Activated naive CD8-positive, alpha-beta T cell treated with anti-CD3 and anti-CD28 coated beads for 36 hours (primary cell): Measurements from ENCODE around the gene DTNBP1. TPM values are rescaled to one million over a fixed set of nuclear protein-coding genes. Genes with fewer than 3 reads are reported as not detected.
A peak's percentile ranks its signal among the peaks of the same experiment; 100 is the strongest.

Source experiments
- DNase-seq: peaks from one replicate; pipeline ENCODE4 v3.0.0; 2021
- H3K27ac Mint-ChIP-seq: one replicate; pipeline ENCODE4 v1.8.0; 2022; ENCODE audit warnings: mild to moderate bottlenecking, moderate library complexity, mixed read lengths
- H3K27me3 Mint-ChIP-seq: one replicate; pipeline ENCODE4 v1.8.0; 2022; ENCODE audit warnings: mild to moderate bottlenecking, mixed read lengths
- H3K36me3 Mint-ChIP-seq: one replicate; pipeline ENCODE4 v1.8.0; 2021; ENCODE audit warnings: mild to moderate bottlenecking, mixed read lengths
- H3K4me1 Mint-ChIP-seq: one replicate; pipeline ENCODE4 v1.8.0; 2021; ENCODE audit warnings: mixed read lengths
- H3K4me3 Mint-ChIP-seq: one replicate; pipeline ENCODE4 v1.8.0; 2022; ENCODE audit warnings: mild to moderate bottlenecking, moderate library complexity, mixed read lengths
- H3K9me3 Mint-ChIP-seq: one replicate; pipeline ENCODE4 v1.8.0; 2022; ENCODE audit warnings: mixed read lengths
- total RNA-seq, 2 experiments: library from RNA; stranded (reverse); gene quantifications; one replicate each; pipeline ENCODE4 v1.2.3, GENCODE V29; 2021

The DTNBP1 gene
- total RNA-seq, 2 experiments from 2014 or later: 19.0 to 19.1 TPM

DNA sequence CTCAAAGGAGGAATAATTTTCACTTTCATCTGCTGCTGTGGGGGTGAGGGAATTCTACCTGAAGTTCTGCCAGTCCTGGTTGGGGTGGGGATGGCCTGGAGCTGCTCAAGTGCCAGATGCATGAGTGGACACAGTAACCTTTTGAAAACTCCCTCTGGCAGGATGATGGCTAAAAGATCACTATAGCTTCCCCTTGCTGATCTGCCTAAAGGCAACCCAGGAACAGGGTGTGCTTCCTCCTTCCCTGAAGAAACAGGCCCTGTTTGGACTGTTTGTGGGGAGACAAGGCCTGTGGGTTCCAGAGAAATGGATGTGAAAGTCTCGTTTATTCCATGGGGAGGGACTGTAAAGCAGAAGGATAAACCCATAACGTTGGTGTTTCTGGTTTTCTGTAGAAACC is 176.9 kb downstream of the DTNBP1 start:
- Mint-ChIP-seq H3K4me1 (peaks cover 37% of the 10 kb centered on the region), H3K27ac (no peak overlapping the region), H3K4me3 (no peak overlapping the region)

DNA sequence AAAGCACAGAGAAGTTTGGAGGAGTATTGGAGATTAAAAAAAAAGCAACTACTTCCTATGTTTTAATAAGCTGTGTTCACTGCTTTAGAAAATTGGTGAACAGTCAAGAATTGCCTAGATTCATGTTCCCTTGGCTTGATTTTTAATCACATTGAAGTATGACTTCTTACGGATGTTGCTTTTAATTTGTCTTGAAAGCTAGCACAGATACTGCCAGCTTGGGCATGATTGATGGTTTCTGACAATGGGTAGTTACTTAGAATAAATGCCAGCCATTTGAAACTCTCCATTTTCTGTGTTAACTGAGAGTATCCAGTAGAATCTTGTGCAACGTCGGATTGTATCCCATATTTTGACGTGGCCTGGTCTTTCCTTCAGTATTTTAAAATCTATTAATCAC is 178.0 kb downstream of the DTNBP1 start:
- no peaks in the 10 kb centered on the region for H3K27me3 Mint-ChIP-seq

More for the DNA sequence above, 176.9 kb downstream of the DTNBP1 start:
- Mint-ChIP-seq H3K27me3 (no peaks in the 10 kb centered on the region), H3K9me3 (no peaks in the 10 kb centered on the region), H3K36me3 (peaks cover 20% of the 10 kb centered on the region)
- no peak for DNase-seq

DNA sequence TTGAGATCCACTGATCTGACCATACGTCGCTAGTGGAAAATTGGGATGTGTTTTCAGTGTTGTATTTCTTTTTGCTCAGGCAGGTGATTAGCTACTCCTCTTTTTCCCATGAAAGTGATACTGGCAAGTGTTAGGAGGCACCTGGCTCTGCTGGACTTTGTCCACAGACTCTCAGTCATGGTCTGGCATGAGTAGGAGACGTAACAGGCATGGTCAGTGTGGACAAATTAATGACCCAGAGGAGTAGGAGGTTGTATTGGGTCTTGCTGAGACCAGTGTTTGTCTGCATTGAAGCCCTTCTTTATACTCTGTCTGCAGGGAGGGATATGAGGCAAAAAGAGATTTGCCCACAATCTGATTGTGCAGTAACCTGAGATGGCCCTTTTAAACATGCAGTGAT is 178.7 kb downstream of the DTNBP1 start:
- DNase-seq: no peak
- Mint-ChIP-seq H3K9me3 (no peaks in the 10 kb centered on the region), H3K27ac (no peak overlapping the region), H3K36me3 (peaks cover 20% of the 10 kb centered on the region), H3K4me1 (peaks cover 37% of the 10 kb centered on the region), H3K27me3 (no peaks in the 10 kb centered on the region), H3K4me3 (no peak overlapping the region)

More for the DNA sequence above, 178.0 kb downstream of the DTNBP1 start:
- Mint-ChIP-seq H3K27ac (no peak overlapping the region), H3K36me3 (peaks cover 20% of the 10 kb centered on the region), H3K4me1 (peaks cover 37% of the 10 kb centered on the region), H3K9me3 (no peaks in the 10 kb centered on the region), H3K4me3 (no peak overlapping the region)
- no peak for DNase-seq

DNA sequence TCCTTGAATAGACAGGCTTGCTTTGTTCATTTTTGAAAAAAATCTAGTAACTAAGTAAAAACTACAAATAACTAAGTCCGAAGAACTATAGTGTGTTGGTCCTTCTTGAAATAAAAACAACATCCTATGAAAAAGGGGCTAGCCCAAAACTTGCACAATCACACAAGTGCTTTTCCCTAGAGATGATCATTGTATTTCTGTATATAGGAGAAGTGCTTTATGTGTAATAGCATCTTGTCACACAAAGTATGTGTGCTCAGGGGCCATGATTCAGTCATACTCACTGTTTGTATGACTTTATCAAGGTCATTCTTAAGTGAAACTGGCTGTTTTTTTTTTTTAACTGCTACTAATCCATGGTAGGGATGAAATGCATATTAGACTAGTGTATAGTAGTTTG is 179.8 kb downstream of the DTNBP1 start:
- H3K36me3 Mint-ChIP-seq: peaks cover 16% of the 10 kb centered on the region
- no peaks in the 10 kb centered on the region for H3K9me3 Mint-ChIP-seq
- H3K4me3 Mint-ChIP-seq: no peak overlapping the region
- H3K4me1 Mint-ChIP-seq: peaks cover 34% of the 10 kb centered on the region
- no peak for DNase-seq
- no peaks in the 10 kb centered on the region for H3K27me3 Mint-ChIP-seq
- no peak overlapping the region for H3K27ac Mint-ChIP-seq

DNA sequence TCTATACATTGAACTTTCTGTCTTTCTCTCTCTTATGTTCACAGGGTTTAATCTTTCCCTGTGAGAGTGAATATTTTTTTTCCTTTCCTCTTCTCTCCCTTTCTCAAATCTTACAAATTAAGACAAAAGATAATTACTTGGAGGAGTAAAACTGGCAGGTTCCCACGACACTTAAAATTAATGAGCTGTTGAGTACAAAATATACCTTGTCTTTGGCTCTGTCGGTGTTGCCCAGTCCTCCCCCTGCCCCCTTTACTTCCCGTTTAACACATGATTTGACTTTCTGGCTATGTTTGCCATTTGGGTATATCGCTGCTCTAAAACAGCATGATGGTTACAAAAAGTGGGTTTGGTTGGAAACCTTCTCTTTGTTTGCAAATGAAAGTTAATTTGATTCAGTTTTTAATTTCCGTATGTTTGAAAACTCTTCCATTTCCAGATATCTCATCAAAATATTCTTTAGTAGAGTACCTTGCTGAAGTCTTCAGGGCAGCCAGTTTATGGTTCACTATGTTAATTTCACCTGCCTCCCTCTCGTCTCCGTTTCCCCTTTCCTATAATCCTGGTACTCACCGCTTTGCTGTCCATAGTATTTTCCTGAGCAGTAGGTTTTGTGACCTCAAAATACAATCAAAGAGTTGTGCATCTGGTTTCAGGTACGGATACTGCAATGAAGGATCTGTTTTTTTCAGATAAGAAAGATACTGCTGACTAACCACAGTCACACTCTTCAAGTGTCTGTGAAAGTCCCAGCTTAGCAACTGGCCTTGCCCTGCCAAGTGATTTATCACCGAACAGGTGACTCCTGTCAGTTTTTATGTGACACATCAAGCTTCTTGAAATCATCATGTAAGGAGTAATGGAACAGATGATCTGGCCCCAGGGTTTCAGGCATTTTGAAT is 181.2 kb downstream of the DTNBP1 start:
- H3K9me3 Mint-ChIP-seq: no peaks in the 10 kb centered on the region
- H3K27me3 Mint-ChIP-seq: no peaks in the 10 kb centered on the region
- peak overlapping the region; percentile 8 for H3K4me3 Mint-ChIP-seq
- H3K27ac Mint-ChIP-seq: peak overlapping the region; percentile 80
- DNase-seq: peak; percentile 32
- peaks cover 36% of the 10 kb centered on the region for H3K4me1 Mint-ChIP-seq
- H3K36me3 Mint-ChIP-seq: peaks cover 17% of the 10 kb centered on the region

DNA sequence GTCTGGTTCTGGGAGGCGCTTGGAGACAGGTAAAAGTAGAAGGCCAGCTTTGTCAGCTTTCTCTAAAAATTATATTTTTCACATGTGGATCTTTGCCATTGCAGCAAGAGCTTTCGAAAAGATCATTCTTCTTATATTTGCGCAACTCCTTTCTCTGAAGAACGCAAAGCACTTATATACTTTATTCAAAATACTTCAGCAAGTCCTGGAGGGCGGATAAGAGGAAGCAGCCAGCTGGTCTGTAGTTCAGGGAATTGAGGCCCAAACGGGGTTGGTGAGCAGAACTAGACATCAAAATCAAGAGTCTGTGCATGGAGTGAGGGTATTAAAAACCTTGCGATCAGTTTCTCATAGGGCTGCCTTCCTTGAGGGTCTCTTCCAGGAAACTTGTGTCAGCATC is 182.3 kb downstream of the DTNBP1 start:
- H3K27ac Mint-ChIP-seq: no peak overlapping the region
- no peak overlapping the region for H3K4me3 Mint-ChIP-seq
- peaks cover 39% of the 10 kb centered on the region for H3K4me1 Mint-ChIP-seq
- DNase-seq: no peak
- H3K9me3 Mint-ChIP-seq: no peaks in the 10 kb centered on the region
- peaks cover 20% of the 10 kb centered on the region for H3K36me3 Mint-ChIP-seq
- H3K27me3 Mint-ChIP-seq: no peaks in the 10 kb centered on the region

DNA sequence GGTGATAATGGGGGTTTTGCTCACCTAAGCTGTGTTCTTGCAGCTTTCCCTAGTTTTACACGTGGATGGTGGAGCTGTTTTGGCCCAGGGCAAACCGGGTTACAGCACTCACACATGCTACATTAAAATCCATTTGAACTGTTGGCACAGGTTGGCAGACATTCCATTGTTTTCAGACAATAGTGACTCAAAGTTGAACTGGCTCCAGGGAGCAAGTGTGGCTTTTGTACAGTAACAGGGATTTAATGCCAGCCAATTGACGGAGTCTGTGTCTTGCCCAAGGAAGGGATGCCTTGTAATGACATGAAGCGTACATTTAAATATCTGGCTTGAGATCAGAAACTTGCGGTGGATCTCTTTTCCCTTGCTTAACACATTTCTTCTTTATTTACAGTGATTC is 183.1 kb downstream of the DTNBP1 start:
- H3K4me3 Mint-ChIP-seq: no peak overlapping the region
- no peak for DNase-seq
- H3K27me3 Mint-ChIP-seq: no peaks in the 10 kb centered on the region
- H3K36me3 Mint-ChIP-seq: peaks cover 26% of the 10 kb centered on the region
- H3K4me1 Mint-ChIP-seq: peaks cover 46% of the 10 kb centered on the region
- H3K27ac Mint-ChIP-seq: no peak overlapping the region
- H3K9me3 Mint-ChIP-seq: no peaks in the 10 kb centered on the region

DNA sequence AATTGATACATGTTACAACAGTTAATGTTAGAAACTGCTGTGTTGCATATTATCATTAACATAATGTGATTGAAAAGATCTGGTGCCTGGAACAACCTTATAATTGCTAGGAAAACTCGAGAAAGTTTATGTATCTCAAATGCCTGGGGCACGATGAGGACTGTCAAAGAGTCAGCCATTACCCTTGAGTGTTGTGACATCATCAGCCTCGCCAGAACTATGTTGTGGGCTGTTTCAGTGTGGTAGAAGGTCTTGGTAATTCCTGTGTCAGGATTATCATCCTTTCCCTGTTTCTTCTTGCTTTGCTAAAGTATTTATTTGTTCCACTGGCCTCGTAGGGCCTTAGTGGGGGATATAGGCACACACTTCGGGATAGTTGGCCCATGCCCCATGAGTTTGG is 185.1 kb downstream of the DTNBP1 start:
- DNase-seq: no peak
- Mint-ChIP-seq H3K27me3 (no peaks in the 10 kb centered on the region), H3K9me3 (no peaks in the 10 kb centered on the region), H3K27ac (no peak overlapping the region), H3K4me3 (no peak overlapping the region), H3K4me1 (peaks cover 42% of the 10 kb centered on the region), H3K36me3 (peaks cover 27% of the 10 kb centered on the region)

DNA sequence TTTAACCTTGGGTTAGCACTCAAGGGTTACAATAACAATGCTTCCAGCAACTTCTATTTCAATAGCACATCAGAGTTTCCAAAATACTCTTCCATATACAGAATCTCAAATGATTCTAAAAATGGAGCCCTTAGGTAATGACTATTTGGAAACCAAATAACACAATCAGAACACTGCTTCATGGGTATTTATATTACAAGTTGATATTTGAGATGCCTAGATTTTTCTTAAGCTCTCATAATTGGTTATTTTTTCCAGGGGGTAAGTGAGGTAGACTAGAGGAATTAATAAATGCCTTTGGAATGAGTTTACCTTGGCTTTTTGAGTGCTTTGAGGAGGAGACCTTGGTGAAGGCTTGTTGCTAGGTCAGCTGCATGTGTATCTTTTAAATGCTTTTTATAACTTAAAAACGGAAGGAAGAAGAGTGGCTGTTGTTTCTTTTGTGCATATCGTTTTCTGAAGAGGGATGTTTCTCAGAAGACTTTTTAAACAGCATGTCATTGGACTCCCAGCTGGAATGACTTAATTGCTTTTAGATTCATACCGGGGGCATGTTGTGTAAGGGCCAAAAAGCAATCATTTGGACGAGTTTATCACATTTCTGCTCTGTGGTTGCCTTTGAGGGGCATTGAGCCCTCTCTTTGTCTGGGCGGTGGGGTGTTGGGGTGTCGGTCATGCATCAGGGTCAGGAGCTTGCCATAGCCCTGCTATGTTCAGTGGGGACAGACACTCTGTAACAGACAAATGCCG is 186.0 kb downstream of the DTNBP1 start:
- H3K27ac Mint-ChIP-seq: no peak overlapping the region
- peaks cover 30% of the 10 kb centered on the region for H3K36me3 Mint-ChIP-seq
- no peak for DNase-seq
- H3K9me3 Mint-ChIP-seq: no peaks in the 10 kb centered on the region
- no peak overlapping the region for H3K4me3 Mint-ChIP-seq
- H3K4me1 Mint-ChIP-seq: peaks cover 40% of the 10 kb centered on the region
- no peaks in the 10 kb centered on the region for H3K27me3 Mint-ChIP-seq

DNA sequence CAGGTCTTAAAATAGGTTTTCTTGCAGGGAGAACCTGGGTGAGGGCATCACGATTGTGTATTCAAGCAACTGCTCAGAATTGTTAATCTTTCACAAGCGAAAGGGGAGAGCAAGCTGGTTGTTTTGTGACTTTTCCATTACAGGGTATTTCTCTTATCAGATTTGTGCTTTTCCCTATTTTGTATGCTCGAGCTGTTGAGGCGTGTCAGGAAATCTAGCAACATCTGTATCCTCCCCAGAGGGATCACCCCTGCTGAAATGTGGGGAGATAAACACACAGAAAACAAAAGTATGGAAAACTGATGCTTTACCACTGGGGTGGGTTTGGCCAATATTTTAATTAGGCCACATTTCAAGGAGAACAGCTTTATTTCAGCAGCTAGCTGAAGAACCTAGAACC is 187.0 kb downstream of the DTNBP1 start:
- Mint-ChIP-seq H3K27ac (no peak overlapping the region), H3K36me3 (peaks cover 26% of the 10 kb centered on the region), H3K9me3 (no peaks in the 10 kb centered on the region), H3K4me1 (peaks cover 31% of the 10 kb centered on the region), H3K27me3 (no peaks in the 10 kb centered on the region), H3K4me3 (no peak overlapping the region)
- no peak for DNase-seq

DNA sequence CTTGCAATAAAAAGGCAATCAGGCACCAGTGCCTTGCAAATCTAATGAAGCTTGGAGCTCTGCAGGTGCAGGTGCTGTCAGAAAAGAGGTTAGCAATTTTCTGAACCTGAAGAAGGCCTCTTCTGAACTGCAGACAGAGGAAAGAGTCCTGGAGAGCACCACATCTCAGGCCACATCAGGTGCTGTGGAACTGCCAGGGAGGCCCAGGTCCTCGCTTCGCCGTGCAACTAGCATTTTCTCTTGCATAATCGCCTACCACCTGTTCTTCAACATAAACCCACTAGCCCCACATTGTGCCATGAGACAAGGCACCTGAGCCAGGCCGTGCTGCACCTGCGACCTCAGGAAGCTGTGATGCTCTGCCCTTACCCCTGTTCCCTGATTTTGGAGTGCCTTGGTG is 187.6 kb downstream of the DTNBP1 start:
- Mint-ChIP-seq H3K9me3 (no peaks in the 10 kb centered on the region), H3K27ac (no peak overlapping the region), H3K4me1 (peaks cover 26% of the 10 kb centered on the region), H3K4me3 (no peak overlapping the region), H3K36me3 (peaks cover 26% of the 10 kb centered on the region), H3K27me3 (no peaks in the 10 kb centered on the region)
- DNase-seq: no peak

DNA sequence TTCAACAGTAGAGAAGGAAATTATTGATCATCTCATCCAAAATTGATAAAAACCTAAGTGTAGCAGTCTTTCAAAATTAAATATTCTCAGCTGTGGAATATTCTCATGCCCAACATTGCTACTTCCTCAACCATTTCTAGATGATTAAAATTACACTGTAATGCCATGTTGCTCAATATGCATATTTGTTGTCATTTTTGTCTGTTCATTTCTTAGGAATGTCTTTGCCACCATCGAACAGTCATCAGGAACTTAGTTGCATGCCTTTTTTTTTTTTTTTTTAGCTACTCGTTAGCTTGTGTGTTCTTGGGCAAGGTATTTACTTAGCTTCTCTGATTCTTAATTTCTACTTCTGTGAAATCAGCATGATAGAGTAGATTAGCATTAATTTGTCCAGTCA is 188.6 kb downstream of the DTNBP1 start:
- Mint-ChIP-seq H3K4me3 (no peak overlapping the region), H3K27me3 (no peaks in the 10 kb centered on the region), H3K9me3 (no peaks in the 10 kb centered on the region), H3K27ac (no peak overlapping the region), H3K36me3 (peaks cover 26% of the 10 kb centered on the region), H3K4me1 (peaks cover 18% of the 10 kb centered on the region)
- DNase-seq: no peak

DNA sequence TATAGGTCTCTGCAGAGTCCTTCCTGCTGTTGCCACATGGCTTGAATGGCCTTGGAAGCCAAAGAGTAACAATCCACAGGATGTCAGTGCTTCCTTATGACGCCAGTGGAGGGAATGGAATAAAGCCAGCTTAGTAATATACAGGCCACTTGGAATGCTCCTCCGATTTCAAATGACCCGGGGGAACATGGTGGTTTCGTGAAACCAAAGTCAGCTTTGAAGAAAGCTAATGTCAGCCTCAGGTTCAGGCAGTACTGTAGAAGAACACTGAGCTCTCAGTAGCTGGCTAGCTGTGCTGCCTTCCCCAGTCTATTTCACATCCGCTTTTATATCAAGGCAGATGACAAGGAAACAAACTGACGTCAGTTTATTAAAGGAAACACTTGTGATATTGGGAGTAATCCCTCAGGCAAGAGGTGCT is 189.1 kb downstream of the DTNBP1 start:
- Mint-ChIP-seq H3K27ac (no peak overlapping the region), H3K27me3 (no peaks in the 10 kb centered on the region), H3K4me1 (peaks cover 15% of the 10 kb centered on the region), H3K9me3 (no peaks in the 10 kb centered on the region), H3K36me3 (peaks cover 27% of the 10 kb centered on the region), H3K4me3 (no peak overlapping the region)
- no peak for DNase-seq

DNA sequence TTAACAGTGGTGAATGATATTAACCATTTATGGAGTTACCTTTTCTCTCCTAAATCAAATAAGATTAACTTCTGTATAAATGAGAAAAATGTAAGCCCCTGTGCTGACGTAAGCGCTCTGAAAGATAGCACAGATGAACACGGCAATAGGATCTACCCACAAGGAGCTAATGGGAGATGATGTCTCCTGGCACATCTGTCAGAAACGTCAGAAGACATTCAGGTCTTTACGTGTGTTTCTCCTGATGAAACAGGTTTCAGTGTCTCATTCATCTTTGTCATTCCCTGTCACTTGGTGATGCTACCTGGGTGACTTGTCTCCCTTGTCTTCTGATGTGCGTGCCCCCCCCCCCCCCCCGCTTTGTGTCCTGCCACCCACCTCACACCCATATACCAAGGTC is 189.7 kb downstream of the DTNBP1 start:
- H3K4me1 Mint-ChIP-seq: peaks cover 15% of the 10 kb centered on the region
- H3K9me3 Mint-ChIP-seq: no peaks in the 10 kb centered on the region
- DNase-seq: no peak
- peaks cover 31% of the 10 kb centered on the region for H3K36me3 Mint-ChIP-seq
- H3K27me3 Mint-ChIP-seq: no peaks in the 10 kb centered on the region
- H3K27ac Mint-ChIP-seq: no peak overlapping the region
- H3K4me3 Mint-ChIP-seq: no peak overlapping the region
